HG03432 (cell line): ENCODE data around the gene LIPM.
"Not testable (repeated sequence)": the region's sequence is repeated elsewhere in the genome, so short reads cannot be mapped to it uniquely, and the experiment has no call there.

ENCODE experiments used
- ATAC-seq: cut with Tn5 transposase; IDR thresholded peaks from one replicate; pipeline ENCODE4 v1.9.1; 2021; ENCODE audit warnings: mild to moderate bottlenecking, moderate library complexity; ENCODE audit not compliant: unreplicated experiment

LIPM gene

DNA sequence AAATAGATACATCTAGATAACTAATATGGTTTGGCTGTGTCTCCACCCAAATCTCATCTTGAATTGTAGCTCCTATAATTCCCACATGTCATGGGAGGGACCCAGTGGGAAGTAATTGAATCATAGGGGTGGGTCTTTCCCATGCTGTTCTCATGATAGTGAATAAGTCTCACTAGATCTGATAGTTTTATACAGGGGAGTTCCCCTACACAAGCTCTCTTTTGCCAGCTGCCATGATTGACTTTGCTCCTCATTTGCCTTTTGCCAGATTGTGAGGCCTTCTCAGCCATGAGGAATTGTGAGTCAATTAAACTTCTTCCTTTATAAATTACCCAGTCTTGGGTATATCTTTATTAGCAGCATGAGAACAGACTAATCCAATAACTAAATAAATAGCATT is 35.1 kb downstream of the LIPM start:
- not testable (repeated sequence) for ATAC-seq

DNA sequence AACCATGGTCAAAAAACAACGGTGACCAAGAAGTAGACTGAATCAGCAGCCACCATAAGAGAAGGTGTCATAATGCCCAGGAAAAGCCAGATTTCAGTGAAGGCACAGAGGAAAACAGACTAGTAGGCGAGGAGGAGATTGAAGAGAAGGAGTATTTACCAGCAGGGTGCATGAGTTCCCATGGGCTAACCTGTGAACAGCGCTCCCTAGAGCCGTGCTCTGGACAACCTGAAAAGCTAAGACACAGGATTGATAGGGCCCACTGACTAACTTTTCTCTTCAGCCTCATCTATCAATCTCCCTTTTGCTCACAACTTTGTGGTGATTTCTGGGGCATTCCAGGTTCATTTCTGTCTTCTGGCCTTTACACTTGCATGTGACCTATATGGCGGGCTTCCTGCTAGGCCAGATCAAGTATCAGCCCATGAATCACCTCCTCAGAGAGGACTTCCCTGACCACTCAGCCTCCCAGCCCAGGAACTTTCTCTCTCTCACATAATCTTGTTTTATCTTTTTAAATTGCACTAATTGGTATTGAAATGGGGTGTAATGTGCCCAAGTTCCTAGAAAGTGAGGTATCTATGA is 36.3 kb downstream of the LIPM start:
- ATAC-seq, result no peak

DNA sequence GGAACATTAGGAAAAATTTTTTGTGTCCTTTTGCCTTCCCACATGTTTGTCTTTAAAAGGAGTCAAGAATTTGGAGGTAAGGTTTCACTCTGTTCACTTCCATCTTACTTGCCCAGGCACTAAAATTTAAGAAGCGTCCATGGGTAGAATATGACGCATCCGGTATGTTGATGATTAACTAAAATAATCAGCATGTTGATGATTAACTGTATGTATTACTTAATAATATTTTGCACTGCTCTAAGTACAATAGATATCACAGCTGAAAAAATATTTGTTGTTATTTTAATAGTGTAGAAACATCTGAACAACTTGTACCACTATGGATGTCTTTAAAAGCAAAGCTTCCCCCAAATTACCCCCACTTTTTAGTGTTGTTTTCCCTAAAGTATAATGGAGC is 37.6 kb downstream of the LIPM start:
- no peak for ATAC-seq

DNA sequence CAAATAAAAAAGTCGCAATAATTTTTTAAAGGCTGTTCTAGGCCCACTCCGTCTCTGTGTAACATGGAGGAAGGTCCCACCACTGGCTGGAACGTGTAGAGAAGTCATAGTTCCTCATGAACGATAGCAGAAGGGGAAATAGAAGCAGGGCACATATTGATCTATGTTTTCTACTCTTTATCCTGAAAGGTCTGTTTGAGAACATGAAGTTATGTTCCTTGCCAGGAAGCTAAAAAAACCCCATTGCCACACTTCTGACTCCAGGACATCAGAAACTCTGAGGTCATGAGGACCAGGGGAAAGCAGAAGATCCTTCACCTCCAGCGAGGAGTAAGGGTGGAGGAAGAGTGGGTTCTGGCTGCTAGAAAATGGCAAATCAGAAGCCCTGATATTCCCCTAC is 38.4 kb downstream of the LIPM start:
- ATAC-seq, result no peak

DNA sequence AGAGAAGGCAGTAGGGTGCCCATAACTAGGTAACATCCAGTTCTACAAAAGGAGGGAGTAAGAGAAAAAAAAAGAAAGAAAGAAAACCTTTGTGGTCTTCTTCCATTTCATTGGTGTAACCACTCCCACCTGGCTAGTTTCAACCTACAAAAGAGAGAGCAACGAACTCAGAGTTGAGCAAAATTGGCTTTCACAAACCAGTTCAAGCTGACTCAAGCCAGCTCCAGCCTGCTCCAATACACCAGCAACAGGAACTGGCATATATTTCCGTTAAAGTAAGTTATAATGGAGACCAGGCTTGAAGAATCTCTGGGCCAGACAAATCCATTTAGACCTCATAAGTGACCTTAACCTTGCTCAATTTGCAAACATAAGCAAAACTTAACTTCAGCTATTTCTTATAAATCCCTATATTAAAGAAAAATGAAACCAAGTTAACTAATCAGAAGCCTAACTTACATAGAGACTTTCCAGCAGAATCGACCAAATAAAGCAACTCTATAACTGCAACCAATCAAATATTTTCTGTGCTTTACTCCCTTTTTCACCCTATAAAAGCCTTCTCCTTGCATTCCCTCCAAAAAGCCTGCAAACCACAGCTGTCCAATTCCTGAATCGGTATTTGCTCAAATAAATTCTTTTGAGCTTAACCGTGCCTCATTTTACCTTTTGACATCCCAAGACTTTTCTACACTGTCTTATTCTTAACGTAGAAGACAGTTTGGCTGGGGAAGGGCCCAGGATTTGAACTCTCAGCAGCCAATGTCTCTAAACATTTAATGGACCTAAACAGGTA is 39.0 kb downstream of the LIPM start:
- ATAC-seq, result no peak

DNA sequence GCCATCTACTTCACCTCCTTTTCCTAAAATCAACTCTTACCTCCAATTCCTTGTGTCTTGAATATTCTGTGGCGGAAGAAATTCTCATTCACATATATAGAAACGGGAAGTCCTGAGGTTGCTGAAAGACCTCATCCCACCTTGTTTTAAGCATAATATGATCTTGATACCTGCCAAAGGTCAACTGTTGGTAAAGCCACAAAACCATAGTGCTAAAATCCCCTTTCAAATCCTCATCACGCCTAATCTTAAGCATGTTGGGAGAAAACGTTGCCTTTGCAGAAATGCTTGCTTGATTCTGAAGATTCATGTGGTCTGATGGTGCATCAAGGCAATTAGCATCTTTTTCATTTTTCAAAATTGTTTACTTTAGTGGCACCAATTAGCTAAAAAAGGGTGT is 40.6 kb downstream of the LIPM start:
- no peak for ATAC-seq

DNA sequence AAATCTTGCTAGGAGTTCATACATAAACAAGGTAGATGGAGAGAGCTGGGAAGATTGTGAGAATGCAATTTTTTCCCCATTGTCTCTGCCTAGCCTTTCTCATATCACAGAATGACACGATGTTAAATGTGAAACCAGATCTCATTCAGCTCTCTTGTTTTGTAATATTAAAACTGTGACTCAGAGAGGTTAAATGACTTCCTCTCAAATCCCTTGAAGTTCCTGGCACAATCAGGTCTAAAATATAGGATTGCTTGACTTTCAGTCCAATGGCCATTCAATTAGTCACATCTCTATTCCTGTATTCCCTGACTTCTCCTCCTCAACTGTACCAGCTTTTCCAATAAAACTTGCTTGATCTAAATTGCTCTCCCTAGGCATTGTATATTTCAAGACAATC is 46.0 kb downstream of the LIPM start:
- no peak for ATAC-seq

DNA sequence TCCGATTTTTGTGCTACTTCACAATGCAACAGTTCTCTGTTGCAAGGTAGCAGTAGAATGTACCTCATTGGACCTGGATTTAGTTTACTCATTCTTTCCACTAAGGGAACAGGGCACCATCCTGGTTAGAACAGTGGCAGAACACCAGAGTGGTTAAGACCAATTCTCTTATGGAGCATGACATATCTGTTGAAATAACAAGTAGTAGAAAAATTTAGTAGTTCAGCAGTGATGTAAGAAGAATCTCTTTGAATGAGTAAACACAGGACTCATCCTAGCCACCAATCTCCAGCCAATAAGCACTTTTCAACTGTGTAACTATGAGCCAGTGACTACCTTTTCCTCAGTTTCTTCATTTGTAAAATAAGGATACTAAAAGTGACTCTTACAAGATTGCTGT is 46.7 kb downstream of the LIPM start:
- no peak for ATAC-seq

DNA sequence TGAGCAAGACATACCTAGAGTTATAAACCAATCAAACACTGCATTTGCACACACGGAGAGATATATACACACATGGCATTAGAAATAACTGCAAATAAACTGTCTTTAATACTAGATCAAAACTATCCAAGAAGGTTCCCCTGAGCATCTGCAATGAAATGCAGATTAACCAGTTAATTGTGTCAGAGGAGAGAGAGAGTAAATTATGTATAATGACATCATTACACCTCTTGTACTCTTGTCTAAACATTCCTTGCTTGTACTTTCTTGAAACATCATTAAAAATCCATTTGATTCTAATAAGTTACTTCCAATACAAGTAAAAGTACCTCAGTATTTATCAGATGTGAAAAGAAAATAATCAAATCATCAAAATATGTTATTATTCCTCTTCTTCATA is 48.2 kb downstream of the LIPM start:
- ATAC-seq, result no peak

DNA sequence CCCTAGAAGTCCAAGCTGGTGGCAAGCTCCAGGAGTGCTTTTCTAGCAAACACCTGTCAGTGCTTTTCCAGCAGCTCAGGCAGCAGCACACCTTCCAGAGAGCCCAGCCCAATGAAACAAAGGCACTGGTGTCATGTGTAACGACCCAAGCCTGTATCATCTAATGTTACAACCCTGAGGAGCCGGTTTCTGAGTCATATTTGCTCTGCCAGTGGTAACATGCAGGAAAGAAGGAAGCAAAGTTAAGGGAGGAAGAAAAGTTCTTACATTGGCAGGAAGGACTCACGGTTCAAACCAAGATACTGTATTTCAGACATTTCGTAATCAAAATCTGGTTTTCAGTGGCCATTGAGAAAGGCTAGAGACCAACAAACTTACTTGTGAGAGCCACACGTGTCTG is 49.2 kb downstream of the LIPM start, which contains the start of gene ANKRD22:
Gene ANKRD22 (minus strand): TSS at position 139 of the 400 bp plus-strand sequence. CDS start 237 bp downstream, outside the sequence.
- ATAC-seq, result no peak

DNA sequence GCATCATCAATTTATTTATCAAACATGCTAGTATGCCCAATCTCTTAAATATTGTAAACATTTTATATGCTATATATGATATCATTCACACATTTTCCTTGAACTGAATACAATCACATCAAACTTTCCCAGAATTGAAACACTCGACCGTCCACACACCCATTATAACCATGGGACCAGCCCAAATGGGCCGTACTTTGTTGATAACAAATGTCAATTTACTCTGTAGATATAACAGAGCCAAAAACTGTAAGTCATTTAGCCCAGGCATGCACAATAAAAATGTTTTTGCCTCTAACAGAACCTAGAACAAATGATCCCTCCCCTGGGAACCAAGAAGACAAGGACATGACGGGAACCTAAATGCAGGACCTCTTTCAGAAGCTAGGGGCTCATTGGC is 49.8 kb downstream of the LIPM start:
- ATAC-seq, result no peak

DNA sequence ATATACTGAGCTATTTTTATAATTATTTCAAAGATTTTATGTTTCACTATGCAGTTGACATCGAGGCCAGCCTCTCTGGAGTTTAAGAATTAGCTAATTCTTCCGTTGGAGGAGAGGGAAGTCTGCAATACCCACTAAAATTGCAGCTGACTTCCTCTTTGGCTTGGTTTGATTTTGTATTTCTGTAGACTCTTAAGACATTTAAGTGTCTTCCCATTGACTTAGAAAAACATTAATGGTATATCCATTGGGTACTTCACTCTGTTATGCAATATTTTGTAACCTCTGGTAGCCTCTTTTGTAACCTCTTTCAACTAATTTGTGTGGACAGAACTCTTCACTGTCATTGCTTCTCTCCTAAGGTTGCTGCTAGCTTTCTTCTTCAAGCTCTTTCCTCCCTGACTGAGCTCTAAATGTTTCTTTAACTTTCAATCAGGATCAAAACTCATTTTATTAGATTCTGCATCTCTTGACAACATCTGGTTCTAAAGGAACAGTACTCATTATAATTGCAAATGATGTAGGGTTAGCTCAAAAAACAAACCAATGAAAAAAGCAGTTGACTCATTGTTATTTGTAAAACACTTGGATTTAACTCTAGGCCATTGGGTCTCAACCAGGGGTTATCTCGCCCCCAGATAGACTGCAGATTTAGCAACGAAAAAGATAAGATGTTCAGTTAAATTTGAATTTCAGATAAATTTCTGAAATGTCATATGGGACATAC is 50.8 kb downstream of the LIPM start:
- no peak for ATAC-seq

DNA sequence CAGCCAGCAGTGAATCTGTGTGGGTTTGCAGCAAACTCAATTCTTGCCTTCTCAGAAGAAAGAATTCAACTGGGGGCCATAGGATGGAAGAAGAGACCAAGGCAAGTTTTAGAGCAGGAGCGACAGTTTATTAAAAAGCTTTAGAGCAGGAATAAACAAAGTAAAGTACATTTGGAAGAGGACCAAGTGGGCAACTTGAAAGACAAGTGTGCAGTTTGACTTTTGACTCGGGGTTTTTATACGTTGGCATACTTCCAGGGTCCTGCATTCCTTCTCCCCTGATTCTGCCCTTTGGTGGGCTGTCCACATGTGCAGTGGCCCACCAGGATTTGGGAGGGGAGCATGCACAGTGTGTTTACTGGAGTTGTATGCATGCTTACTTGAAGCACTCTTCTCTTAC is 52.2 kb downstream of the LIPM start:
- ATAC-seq, result no peak

DNA sequence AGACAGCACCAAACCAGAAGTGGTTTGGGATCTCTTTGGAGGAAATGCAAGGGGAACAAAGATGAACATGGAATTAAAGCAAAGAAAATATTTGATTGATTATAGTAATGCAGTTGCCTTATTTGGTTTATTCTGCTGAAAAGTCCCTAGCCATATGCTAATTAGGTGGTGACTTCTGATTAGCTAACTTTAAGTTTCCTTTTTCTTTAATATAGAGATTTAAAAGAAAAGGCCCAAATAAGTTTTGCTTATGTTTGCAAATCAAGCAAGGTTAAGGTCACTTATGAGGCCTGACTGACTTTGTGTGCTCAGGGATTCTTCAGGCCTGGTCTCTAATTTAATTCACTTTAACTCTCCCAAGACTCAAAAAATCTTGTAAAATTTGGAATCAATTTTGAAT is 55.3 kb downstream of the LIPM start:
- ATAC-seq, result no peak

DNA sequence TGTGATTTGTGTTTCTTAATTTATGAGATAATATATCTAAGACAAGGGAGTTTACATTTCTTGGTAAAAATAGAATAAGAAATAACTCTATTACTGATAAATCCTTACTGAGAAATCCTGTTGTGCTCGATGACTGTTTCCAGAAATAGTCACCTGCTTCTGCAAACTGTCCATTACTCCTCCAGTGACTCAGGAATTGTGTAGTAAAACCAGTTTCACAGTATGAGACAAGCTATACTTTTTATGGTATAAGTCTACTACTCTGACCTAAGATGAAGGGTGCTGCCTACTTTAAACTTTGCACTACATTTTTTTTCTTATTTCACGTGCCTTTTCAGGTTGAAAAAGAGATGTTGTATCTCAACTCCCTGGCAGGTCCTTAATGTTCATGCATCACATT is 56.0 kb downstream of the LIPM start:
- ATAC-seq, result no peak

DNA sequence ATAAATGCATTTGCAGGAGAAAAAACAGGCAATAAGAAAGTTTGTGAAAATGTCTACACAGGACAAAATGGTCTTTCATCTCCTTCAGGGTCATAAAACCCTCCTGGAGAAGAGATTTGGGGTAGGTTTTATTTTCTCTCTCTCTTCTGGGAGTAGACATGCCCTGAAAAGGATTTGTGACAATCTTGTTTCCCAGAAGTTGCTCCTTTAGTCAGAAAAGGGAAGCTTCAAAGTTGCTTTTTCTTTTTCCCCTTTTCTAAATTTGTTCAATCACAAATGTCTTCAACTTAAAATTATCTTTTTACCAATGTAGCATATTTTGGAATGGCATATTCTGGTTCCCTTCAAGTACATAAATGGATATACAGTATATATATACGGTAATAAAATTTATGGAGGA is 58.5 kb downstream of the LIPM start:
- ATAC-seq, result no peak

DNA sequence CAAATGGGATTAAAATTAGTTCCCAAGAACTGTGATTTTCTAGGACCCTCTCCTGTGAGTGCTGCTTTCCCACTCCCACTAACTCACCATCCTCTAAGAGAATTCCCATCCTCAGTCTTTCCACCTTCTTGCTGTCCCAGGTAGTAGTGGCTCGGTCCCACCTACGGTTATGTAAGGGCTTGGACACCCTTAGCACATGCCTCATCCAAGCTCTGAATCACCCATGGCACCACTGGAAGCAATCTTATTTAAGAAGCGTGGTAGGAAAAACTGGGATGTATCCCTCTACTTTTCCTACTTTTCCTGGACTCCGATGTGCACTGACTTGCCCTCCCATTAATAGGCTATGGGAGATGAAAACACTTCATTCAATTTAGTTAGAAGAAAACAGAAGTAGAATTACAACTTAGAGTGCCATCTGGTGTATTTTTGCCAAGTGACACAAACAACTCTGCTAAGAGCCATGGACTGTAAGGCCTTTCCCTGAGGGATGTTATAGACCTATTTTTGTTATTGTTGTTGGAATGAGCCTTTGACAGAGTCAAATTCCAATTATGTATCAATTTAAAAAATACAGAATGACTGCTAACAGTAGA is 62.8 kb downstream of the LIPM start:
- ATAC-seq, result no peak

DNA sequence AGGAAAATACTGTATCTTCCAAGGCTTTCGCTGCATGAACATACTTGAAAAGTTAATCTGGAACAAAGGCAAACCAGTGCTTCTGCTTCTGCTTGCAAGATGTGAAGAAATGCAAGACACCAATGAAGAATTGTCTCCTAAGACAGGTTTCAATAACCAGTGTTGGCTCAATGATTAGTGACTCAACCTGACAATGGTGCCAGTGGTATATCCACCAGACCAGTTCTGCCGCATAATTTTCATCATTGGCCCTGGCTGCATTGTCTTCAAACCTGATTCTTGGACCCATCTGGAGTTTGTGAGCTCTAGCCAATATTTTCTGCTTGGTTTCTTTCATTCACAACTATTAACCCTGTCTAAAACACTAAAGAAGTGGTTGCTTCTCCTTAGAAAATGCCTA is 63.9 kb downstream of the LIPM start:
- ATAC-seq, result no peak

DNA sequence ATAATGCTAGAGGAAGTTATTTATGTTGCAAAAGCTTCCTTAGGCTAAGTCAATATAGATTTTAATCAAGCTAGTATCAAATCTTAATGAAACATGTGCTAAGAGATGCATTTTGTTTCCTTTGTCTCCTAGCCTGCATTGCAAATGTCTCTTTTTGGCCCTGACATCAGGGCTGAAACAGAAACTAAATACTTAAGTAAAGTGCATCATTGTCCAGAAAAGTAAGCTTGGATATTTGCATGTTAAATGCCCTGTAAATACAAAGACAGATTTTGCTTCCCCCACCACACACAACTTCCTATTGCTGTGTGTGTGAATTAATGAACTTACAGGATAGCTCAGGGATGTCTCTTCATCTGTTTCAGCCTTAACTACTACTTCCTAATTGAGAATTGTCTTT is 67.6 kb downstream of the LIPM start:
- no peak for ATAC-seq
